OCI-LY7 (cell line): ENCODE results near the gene CBFA2T3.

Experiments used
- EZH2phosphoT487 ChIP-seq: fragments of 200-600 bp; sonication (generic); IDR thresholded peaks from 2 replicates; pipeline ENCODE4 v1.6.1; 2018; ENCODE audit warnings: low read depth, borderline replicate concordance, mild to moderate bottlenecking, mixed run types, antibody characterized with exemption, low read length, moderate library complexity, mixed read lengths
- TF ChIP-seq, protein P1 (sequence below): fragments of 200-600 bp; sonication (generic); conservative IDR thresholded peaks from 2 replicates; pipeline ENCODE4 v1.5.1; 2014; ENCODE audit warnings: mild to moderate bottlenecking, antibody characterized with exemption, low read length, moderate library complexity, mixed read lengths

DNA sequence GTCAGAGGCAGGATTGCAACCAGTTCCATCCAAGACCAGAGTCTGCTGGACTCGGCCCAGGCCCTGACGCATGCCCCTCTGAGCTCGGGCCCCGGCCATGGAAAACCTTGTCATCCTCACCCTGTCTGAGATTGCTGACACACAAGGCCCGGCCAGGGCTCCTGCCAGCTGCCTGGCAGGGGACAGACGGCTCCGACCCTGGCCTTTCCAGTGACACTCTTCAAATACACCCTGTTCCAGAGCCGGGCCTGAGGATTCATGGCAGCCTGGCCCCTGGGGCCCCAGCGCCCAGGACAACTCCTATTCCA is 107.4 kb downstream of the CBFA2T3 start:
- TF ChIP-seq, protein P1, sequence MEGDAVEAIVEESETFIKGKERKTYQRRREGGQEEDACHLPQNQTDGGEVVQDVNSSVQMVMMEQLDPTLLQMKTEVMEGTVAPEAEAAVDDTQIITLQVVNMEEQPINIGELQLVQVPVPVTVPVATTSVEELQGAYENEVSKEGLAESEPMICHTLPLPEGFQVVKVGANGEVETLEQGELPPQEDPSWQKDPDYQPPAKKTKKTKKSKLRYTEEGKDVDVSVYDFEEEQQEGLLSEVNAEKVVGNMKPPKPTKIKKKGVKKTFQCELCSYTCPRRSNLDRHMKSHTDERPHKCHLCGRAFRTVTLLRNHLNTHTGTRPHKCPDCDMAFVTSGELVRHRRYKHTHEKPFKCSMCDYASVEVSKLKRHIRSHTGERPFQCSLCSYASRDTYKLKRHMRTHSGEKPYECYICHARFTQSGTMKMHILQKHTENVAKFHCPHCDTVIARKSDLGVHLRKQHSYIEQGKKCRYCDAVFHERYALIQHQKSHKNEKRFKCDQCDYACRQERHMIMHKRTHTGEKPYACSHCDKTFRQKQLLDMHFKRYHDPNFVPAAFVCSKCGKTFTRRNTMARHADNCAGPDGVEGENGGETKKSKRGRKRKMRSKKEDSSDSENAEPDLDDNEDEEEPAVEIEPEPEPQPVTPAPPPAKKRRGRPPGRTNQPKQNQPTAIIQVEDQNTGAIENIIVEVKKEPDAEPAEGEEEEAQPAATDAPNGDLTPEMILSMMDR, result no peak
- no peak for TF ChIP-seq EZH2phosphoT487
